ENCODE results near the gene ANKIB1.

GRCh38 chr7:92404170-92404614 lies 158.4 kb downstream of the ANKIB1 start:
- no peak for TF ChIP-seq FOXA1 (IDR thresholded peaks at IDR 0.05)
- no peak for TF ChIP-seq LEF1 (IDR thresholded peaks at IDR 0.05; ENCODE audit: borderline replicate concordance)
- TF ChIP-seq BHLHE40 (IDR thresholded peaks at IDR 0.05; ENCODE audit: borderline replicate concordance) = no peak
- TF ChIP-seq SP1 (IDR thresholded peaks at IDR 0.05) = no peak
- no peak for TF ChIP-seq ZNF384 (IDR thresholded peaks at IDR 0.05)
- no peak for TF ChIP-seq NFRKB (IDR thresholded peaks at IDR 0.05)

Measured in HEK293T (cell line).